ENCODE measurements around the gene PLCZ1.

DNA sequence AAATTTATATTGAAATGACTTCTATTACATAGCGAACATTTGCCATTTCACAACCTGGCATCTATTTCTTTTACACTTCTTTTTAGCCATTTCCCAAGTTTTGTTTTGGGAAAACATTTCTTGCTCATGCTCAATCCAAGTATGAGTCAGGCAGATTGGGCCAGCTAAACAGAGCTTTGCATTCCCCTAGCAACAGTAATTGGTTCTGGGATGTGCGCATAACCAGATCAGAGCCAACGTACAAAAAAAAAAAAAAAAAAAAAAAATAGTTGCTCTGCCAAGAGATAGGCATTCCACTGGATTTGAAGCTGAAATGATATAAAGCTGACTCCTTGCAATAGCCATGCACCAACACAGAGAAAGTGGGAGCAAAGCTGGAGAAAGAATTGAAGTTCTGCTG is 37.5 kb downstream of the PLCZ1 start:
- TF ChIP-seq, protein P1, sequence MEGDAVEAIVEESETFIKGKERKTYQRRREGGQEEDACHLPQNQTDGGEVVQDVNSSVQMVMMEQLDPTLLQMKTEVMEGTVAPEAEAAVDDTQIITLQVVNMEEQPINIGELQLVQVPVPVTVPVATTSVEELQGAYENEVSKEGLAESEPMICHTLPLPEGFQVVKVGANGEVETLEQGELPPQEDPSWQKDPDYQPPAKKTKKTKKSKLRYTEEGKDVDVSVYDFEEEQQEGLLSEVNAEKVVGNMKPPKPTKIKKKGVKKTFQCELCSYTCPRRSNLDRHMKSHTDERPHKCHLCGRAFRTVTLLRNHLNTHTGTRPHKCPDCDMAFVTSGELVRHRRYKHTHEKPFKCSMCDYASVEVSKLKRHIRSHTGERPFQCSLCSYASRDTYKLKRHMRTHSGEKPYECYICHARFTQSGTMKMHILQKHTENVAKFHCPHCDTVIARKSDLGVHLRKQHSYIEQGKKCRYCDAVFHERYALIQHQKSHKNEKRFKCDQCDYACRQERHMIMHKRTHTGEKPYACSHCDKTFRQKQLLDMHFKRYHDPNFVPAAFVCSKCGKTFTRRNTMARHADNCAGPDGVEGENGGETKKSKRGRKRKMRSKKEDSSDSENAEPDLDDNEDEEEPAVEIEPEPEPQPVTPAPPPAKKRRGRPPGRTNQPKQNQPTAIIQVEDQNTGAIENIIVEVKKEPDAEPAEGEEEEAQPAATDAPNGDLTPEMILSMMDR (IDR thresholded peaks at IDR 0.05), result no peak
- TF ChIP-seq POLR2A (IDR thresholded peaks at IDR 0.05), result no peak

Measured in upper lobe of left lung (tissue), 4 donors.